ENCODE results near the gene APC2.
"Not testable (repeated sequence)": the region's sequence is repeated elsewhere in the genome, so short reads cannot be mapped to it uniquely, and the experiment has no call there.

The APC2 gene

GRCh38 chr19:1412995-1413800, 36.7 kb upstream of the APC2 start:
- DNase-seq: no peak

GRCh38 chr19:1416014-1416841, 33.7 kb upstream of the APC2 start:
- DNase-seq: no peak

- DNase-seq: no peak
These were observed 32.8 kb upstream of the APC2 start for GRCh38 chr19:1417145-1417544.

GRCh38 chr19:1417681-1418495, 32.0 kb upstream of the APC2 start:
- DNase-seq: no peak

- DNase-seq: no peak
These were observed 31.5 kb upstream of the APC2 start for GRCh38 chr19:1418496-1418775.

GRCh38 chr19:1418951-1419738, 30.8 kb upstream of the APC2 start:
- no peak for DNase-seq

- DNase-seq: not testable (repeated sequence)
These were observed 29.8 kb upstream of the APC2 start for GRCh38 chr19:1420085-1420484.

GRCh38 chr19:1420590-1420989, 29.3 kb upstream of the APC2 start:
- DNase-seq: no peak

- no peak for DNase-seq
These were observed 28.5 kb upstream of the APC2 start for GRCh38 chr19:1421218-1421957.

GRCh38 chr19:1421958-1422305, 28.0 kb upstream of the APC2 start:
- DNase-seq: no peak

- DNase-seq: no peak
These were observed 27.6 kb upstream of the APC2 start for GRCh38 chr19:1422360-1422759.

- DNase-seq: no peak
These were observed 27.0 kb upstream of the APC2 start for GRCh38 chr19:1422943-1423342.

- DNase-seq: no peak
These were observed 26.3 kb upstream of the APC2 start for GRCh38 chr19:1423436-1424191.

GRCh38 chr19:1424192-1424955, 25.5 kb upstream of the APC2 start:
- DNase-seq: no peak

GRCh38 chr19:1425102-1425837, 24.7 kb upstream of the APC2 start:
- no peak for DNase-seq

GRCh38 chr19:1425902-1426301, 24.0 kb upstream of the APC2 start:
- DNase-seq: no peak

- DNase-seq: no peak
These were observed 23.2 kb upstream of the APC2 start for GRCh38 chr19:1426736-1427135.

GRCh38 chr19:1427221-1427920, 22.6 kb upstream of the APC2 start:
- DNase-seq: no peak

- DNase-seq: no peak
These were observed 21.1 kb upstream of the APC2 start for GRCh38 chr19:1428738-1429391.

Measured in hematopoietic multipotent progenitor cell treated with erythropoietin and hydrocortisone succinate and interleukin-3 and kit ligand, for 8 days (in vitro differentiated cells).